Trophoblast cell (in vitro differentiated cells and primary cell): ENCODE results near the gene ZFAND3.
A peak's percentile ranks its signal among the peaks of the same experiment; 100 is the strongest.

Experiments
- DNase-seq, 2 donors: peaks; one replicate each; pipeline ENCODE4 v3.0.0-alpha.2; 2016
- H2AFZ ChIP-seq: 2 replicates; pipeline ENCODE4 v1.6.1; 2013; ENCODE audit warnings: low read length, moderate library complexity, mild to moderate bottlenecking; ENCODE audit not compliant: insufficient read depth, poor library complexity
- H2AK5ac ChIP-seq: 2 replicates; pipeline ENCODE4 v1.6.1; 2013; ENCODE audit warnings: mild to moderate bottlenecking, low read length
- H2BK120ac ChIP-seq: 2 replicates; pipeline ENCODE4 v1.6.1; 2013; ENCODE audit warnings: low read length, mild to moderate bottlenecking, moderate library complexity; ENCODE audit not compliant: insufficient read depth, poor library complexity
- H2BK12ac ChIP-seq: 2 replicates; pipeline ENCODE4 v1.6.1; 2013; ENCODE audit warnings: mild to moderate bottlenecking, low read length, moderate library complexity
- H2BK5ac ChIP-seq: 2 replicates; pipeline ENCODE4 v1.6.1; 2013; ENCODE audit warnings: low read length, low read depth, moderate library complexity, mild to moderate bottlenecking; ENCODE audit not compliant: poor library complexity
- H3K14ac ChIP-seq: 2 replicates; pipeline ENCODE4 v1.6.1; 2013; ENCODE audit warnings: mild to moderate bottlenecking, low read length
- H3K18ac ChIP-seq: 2 replicates; pipeline ENCODE4 v1.6.1; 2013; ENCODE audit warnings: mild to moderate bottlenecking, low read length
- H3K23ac ChIP-seq: 2 replicates; pipeline ENCODE4 v1.6.1; 2013; ENCODE audit warnings: low read length
- H3K27ac ChIP-seq: 2 replicates; pipeline ENCODE4 v1.5.1; 2013; ENCODE audit warnings: low read depth, mild to moderate bottlenecking, inconsistent platforms, low read length, moderate library complexity
- H3K27me3 ChIP-seq: 2 replicates; pipeline ENCODE4 v1.6.1; 2013; ENCODE audit warnings: inconsistent platforms, mild to moderate bottlenecking, low read length, moderate library complexity; ENCODE audit not compliant: insufficient read depth
- H3K36me3 ChIP-seq, 2 experiments: 1 replicate in 1 of 2; 2 replicates in 1 of 2; pipeline ENCODE4 v1.6.1; 2013; ENCODE audit warnings: low read length in 2 of 2, mild to moderate bottlenecking in 2 of 2, moderate library complexity in 1 of 2; ENCODE audit not compliant: insufficient read depth in 2 of 2, control insufficient read depth in 1 of 2
- H3K4ac ChIP-seq: 2 replicates; pipeline ENCODE4 v1.6.1; 2013; ENCODE audit warnings: low read depth, mild to moderate bottlenecking, low read length, moderate library complexity
- H3K4me1 ChIP-seq, 2 experiments: 1 replicate in 1 of 2; 2 replicates in 1 of 2; pipeline ENCODE4 v1.6.1; 2013; ENCODE audit warnings: low read length in 2 of 2, mild to moderate bottlenecking in 2 of 2, moderate library complexity in 1 of 2; ENCODE audit not compliant: insufficient read depth in 2 of 2, control insufficient read depth in 1 of 2
- H3K4me2 ChIP-seq: 2 replicates; pipeline ENCODE4 v1.6.1; 2013; ENCODE audit warnings: inconsistent platforms, mild to moderate bottlenecking, low read length, moderate library complexity
- H3K4me3 ChIP-seq: 2 replicates; pipeline ENCODE4 v1.5.1; 2013; ENCODE audit warnings: mild to moderate bottlenecking, low read depth, low read length, inconsistent platforms
- H3K79me1 ChIP-seq: one replicate; pipeline ENCODE4 v1.6.1; 2013; ENCODE audit warnings: low read length
- H3K79me2 ChIP-seq: 2 replicates; pipeline ENCODE4 v1.6.1; 2013; ENCODE audit warnings: low read length, mild to moderate bottlenecking; ENCODE audit not compliant: control insufficient read depth, insufficient read depth, poor library complexity
- H3K9ac ChIP-seq: 2 replicates; pipeline ENCODE4 v1.6.1; 2013; ENCODE audit warnings: mild to moderate bottlenecking, low read length
- H3K9me3 ChIP-seq: 2 replicates; pipeline ENCODE4 v1.6.1; 2013; ENCODE audit warnings: low read depth, mild to moderate bottlenecking, control low read depth, inconsistent platforms, low read length; ENCODE audit not compliant: insufficient read depth
- H4K12ac ChIP-seq: 2 replicates; pipeline ENCODE4 v1.6.1; 2013; ENCODE audit warnings: low read depth, mild to moderate bottlenecking, low read length, moderate library complexity
- H4K8ac ChIP-seq: 2 replicates; pipeline ENCODE4 v1.6.1; 2013; ENCODE audit warnings: low read depth, mild to moderate bottlenecking, low read length, moderate library complexity
- H4K91ac ChIP-seq: one replicate; pipeline ENCODE4 v1.6.1; 2013; ENCODE audit warnings: low read depth, mild to moderate bottlenecking, low read length, moderate library complexity
- WGBS: extraction: QIAGEN DNeasy Blood & Tissue Kit; methylation state at CpG from one replicate; pipeline ENCODE4 v1.1.7; 2013; ENCODE audit warnings: missing lambda C conversion rate; ENCODE audit not compliant: insufficient read length, insufficient coverage; ENCODE audit errors: extremely low coverage; 5-methylcytosine and 5-hydroxymethylcytosine counted together

Gene ZFAND3

DNA sequence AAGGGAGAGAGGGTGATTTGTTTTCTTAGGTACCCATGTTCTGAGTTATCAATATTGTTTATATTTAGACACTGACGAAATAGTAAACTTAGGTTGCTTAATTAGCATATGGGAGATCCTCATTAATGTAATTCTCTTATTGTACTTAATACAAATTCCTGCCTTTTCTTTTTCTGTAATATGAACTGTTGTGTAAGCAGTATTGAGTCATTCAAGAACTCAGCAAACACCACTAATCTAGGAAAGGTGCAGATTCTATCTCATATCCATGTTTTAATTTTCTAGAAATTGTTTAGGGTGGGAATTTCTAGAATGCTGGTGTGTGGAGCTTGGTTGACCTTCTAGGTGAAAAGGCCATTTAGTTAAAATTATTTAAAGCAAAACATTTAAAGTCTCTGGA lies 216.0 kb downstream of the ZFAND3 start:
- H3K18ac ChIP-seq, result no peak overlapping the region
- no peaks in the 10 kb centered on the region for H3K79me2 ChIP-seq
- H2AK5ac ChIP-seq, result no peak overlapping the region
- no peaks in the 10 kb centered on the region for H3K27me3 ChIP-seq
- H2BK120ac ChIP-seq, result no peak overlapping the region
- no peak overlapping the region for H3K9ac ChIP-seq
- no peak overlapping the region for H3K14ac ChIP-seq
- no peak overlapping the region for H3K27ac ChIP-seq
- no peaks in the 10 kb centered on the region for H3K9me3 ChIP-seq
- no peaks in the 10 kb centered on the region for H3K4me1 ChIP-seq
- no peak overlapping the region for H4K91ac ChIP-seq
- H3K4ac ChIP-seq, result no peak overlapping the region
- H2BK12ac ChIP-seq, result no peak overlapping the region
- no peak overlapping the region for H4K8ac ChIP-seq
- H3K4me2 ChIP-seq, result no peak overlapping the region
- no peak overlapping the region for H3K23ac ChIP-seq
- peak in 1 of 2 donors; percentile 41 for DNase-seq
- H3K36me3 ChIP-seq, result no peaks in the 10 kb centered on the region
- H2BK5ac ChIP-seq, result no peak overlapping the region
- no peak overlapping the region for H3K4me3 ChIP-seq
- WGBS, result no CpG with 5 or more reads among the region's 1 CpG
- H3K79me1 ChIP-seq, result no peaks in the 10 kb centered on the region
- no peak overlapping the region for H2AFZ ChIP-seq
- no peak overlapping the region for H4K12ac ChIP-seq

DNA sequence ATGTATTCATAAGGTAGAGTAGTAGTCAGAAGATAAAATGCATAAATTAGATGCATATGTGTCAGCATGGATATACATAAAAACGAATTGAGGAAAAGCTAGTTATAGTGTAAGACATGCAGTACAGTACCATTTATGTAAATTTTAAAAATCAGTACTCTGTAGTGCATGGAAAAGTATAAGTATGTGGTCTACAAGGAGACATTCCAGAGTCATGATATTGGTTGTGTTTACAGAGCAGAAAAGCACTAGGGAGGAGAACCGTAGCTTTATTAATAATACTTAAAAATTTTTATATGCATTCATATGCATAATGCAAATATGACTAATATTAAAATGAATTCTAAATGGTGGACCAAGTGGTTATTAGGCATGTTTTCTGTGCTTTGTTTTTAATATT lies 220.0 kb downstream of the ZFAND3 start:
- Histone ChIP-seq H3K79me2 (no peaks in the 10 kb centered on the region), H3K18ac (no peak overlapping the region), H3K36me3 (no peaks in the 10 kb centered on the region), H3K27ac (no peak overlapping the region), H2BK5ac (no peak overlapping the region), H3K79me1 (no peaks in the 10 kb centered on the region), H3K4me2 (no peak overlapping the region), H3K4me3 (no peak overlapping the region), H4K91ac (no peak overlapping the region), H3K4me1 (no peaks in the 10 kb centered on the region), H3K4ac (no peak overlapping the region), H2AK5ac (no peak overlapping the region), H3K27me3 (no peaks in the 10 kb centered on the region), H3K14ac (no peak overlapping the region), H2BK120ac (no peak overlapping the region), H2AFZ (no peak overlapping the region), H3K9ac (no peak overlapping the region), H2BK12ac (no peak overlapping the region), H3K9me3 (no peaks in the 10 kb centered on the region), H3K23ac (no peak overlapping the region), H4K8ac (no peak overlapping the region), H4K12ac (no peak overlapping the region)
- no CpG with 5 or more reads among the region's 2 CpGs for WGBS
- DNase-seq, result no peak

DNA sequence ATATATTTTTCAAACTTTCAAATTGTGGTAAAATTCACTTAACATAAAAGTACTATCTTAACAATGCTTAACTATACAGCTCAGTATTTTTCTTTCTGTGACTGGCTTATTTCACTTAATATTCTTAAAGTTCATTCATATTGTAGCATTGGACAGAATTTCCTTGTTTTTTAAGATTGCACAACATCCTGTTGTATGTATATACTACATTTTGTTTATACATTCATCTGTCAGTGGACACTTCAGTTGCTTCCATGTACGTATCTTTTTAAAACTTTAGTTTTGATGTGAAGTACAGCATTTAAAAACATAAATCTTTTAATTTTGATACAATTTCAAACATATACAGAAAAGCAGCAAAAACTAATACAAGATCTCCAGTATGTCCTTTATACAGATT lies 220.7 kb downstream of the ZFAND3 start:
- H2AFZ ChIP-seq, result no peak overlapping the region
- H2AK5ac ChIP-seq, result no peak overlapping the region
- no peak overlapping the region for H2BK12ac ChIP-seq
- no peaks in the 10 kb centered on the region for H3K79me2 ChIP-seq
- no peak overlapping the region for H3K18ac ChIP-seq
- H4K12ac ChIP-seq, result no peak overlapping the region
- no peak overlapping the region for H4K91ac ChIP-seq
- H4K8ac ChIP-seq, result no peak overlapping the region
- H3K4me3 ChIP-seq, result no peak overlapping the region
- H3K23ac ChIP-seq, result no peak overlapping the region
- no peaks in the 10 kb centered on the region for H3K9me3 ChIP-seq
- no peaks in the 10 kb centered on the region for H3K36me3 ChIP-seq
- H3K14ac ChIP-seq, result no peak overlapping the region
- no peak overlapping the region for H2BK5ac ChIP-seq
- no peak overlapping the region for H2BK120ac ChIP-seq
- H3K4ac ChIP-seq, result no peak overlapping the region
- no peaks in the 10 kb centered on the region for H3K4me1 ChIP-seq
- H3K27ac ChIP-seq, result no peak overlapping the region
- no peak overlapping the region for H3K4me2 ChIP-seq
- H3K27me3 ChIP-seq, result no peaks in the 10 kb centered on the region
- H3K79me1 ChIP-seq, result no peaks in the 10 kb centered on the region
- no peak overlapping the region for H3K9ac ChIP-seq
- DNase-seq, result no peak
- WGBS, result no CpG with 5 or more reads among the region's 1 CpG

DNA sequence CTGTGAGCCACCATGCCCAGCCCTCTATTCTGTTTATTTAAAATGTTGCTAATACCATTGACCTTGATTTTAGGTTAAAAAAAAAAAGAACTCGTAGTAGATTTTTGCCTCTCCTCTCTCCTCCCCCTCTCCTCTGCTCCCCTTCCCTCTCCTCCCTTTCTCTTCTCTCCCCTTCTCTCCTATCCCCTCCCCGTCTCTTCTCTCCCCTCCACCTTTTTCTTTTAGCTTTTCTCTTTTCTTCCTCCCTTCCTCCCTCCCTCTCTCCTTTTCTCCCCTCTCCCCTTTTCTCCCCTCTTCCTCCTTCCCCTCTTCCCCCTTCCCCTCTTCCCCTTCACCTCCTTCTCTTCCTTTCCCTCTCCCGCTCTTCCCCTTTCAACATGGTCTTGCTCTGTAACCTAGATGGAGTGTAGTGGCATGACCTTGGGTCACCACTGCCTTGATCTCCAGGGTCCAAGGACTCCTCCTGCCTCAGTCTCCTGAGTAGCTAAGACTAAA lies 223.8 kb downstream of the ZFAND3 start:
- no peaks in the 10 kb centered on the region for H3K9me3 ChIP-seq
- H3K4me3 ChIP-seq, result no peak overlapping the region
- no peak overlapping the region for H2AK5ac ChIP-seq
- no peak overlapping the region for H4K12ac ChIP-seq
- H3K79me1 ChIP-seq, result no peaks in the 10 kb centered on the region
- H3K27ac ChIP-seq, result no peak overlapping the region
- no peak overlapping the region for H3K4ac ChIP-seq
- WGBS, result 96% methylated on average over 2 of the region's 3 CpGs
- no peaks in the 10 kb centered on the region for H3K4me1 ChIP-seq
- no peak overlapping the region for H4K8ac ChIP-seq
- H2AFZ ChIP-seq, result no peak overlapping the region
- no peak overlapping the region for H4K91ac ChIP-seq
- no peaks in the 10 kb centered on the region for H3K27me3 ChIP-seq
- no peak overlapping the region for H3K4me2 ChIP-seq
- no peak overlapping the region for H2BK12ac ChIP-seq
- no peak overlapping the region for H3K14ac ChIP-seq
- no peaks in the 10 kb centered on the region for H3K36me3 ChIP-seq
- no peak overlapping the region for H2BK120ac ChIP-seq
- DNase-seq, result no peak
- no peak overlapping the region for H3K18ac ChIP-seq
- H3K23ac ChIP-seq, result no peak overlapping the region
- no peak overlapping the region for H3K9ac ChIP-seq
- H3K79me2 ChIP-seq, result no peaks in the 10 kb centered on the region
- H2BK5ac ChIP-seq, result no peak overlapping the region
